H9 (cell line): ENCODE data around the gene CNBP. TPM values are rescaled to one million over a fixed set of nuclear protein-coding genes. Genes with fewer than 3 reads are reported as not detected.
"Not testable (repeated sequence)": the region's sequence is repeated elsewhere in the genome, so short reads cannot be mapped to it uniquely, and the experiment has no call there.

Experiments
- DNase-seq: peaks from one replicate; pipeline ENCODE4 v3.0.0-alpha.2; 2017
- H2AFZ ChIP-seq: one replicate; pipeline ENCODE4 v1.6.1; 2013; ENCODE audit warnings: mild to moderate bottlenecking, low read length, control low read depth, moderate library complexity
- H2AK5ac ChIP-seq: 2 replicates; pipeline ENCODE4 v1.6.1; 2013; ENCODE audit warnings: low read length, control low read depth, mixed read lengths; ENCODE audit not compliant: insufficient read length
- H2BK120ac ChIP-seq: one replicate; pipeline ENCODE4 v1.6.1; 2013; ENCODE audit warnings: low read depth, mild to moderate bottlenecking, low read length, control low read depth, inconsistent platforms; ENCODE audit not compliant: poor library complexity, severe bottlenecking
- H2BK12ac ChIP-seq: 2 replicates; pipeline ENCODE4 v1.6.1; 2013; ENCODE audit warnings: low read length, control low read depth, mixed read lengths, low read depth; ENCODE audit not compliant: insufficient read length
- H2BK15ac ChIP-seq: 2 replicates; pipeline ENCODE4 v1.6.1; 2013; ENCODE audit warnings: low read depth, low read length, control low read depth
- H2BK20ac ChIP-seq: one replicate; pipeline ENCODE4 v1.6.1; 2013; ENCODE audit warnings: low read depth, mild to moderate bottlenecking, low read length, control low read depth, inconsistent platforms; ENCODE audit not compliant: poor library complexity, severe bottlenecking
- H2BK5ac ChIP-seq: 2 replicates; pipeline ENCODE4 v1.6.1; 2013; ENCODE audit warnings: low read length, control low read depth, mixed read lengths; ENCODE audit not compliant: insufficient read length
- H3K14ac ChIP-seq: 2 replicates; pipeline ENCODE4 v1.6.1; 2013; ENCODE audit warnings: low read length, control low read depth; ENCODE audit not compliant: insufficient read depth
- H3K18ac ChIP-seq: 2 replicates; pipeline ENCODE4 v1.6.1; 2013; ENCODE audit warnings: low read depth, mild to moderate bottlenecking, mixed read lengths, low read length, control low read depth; ENCODE audit not compliant: insufficient read length
- H3K23ac ChIP-seq: 2 replicates; pipeline ENCODE4 v1.6.1; 2013; ENCODE audit warnings: low read length, control low read depth, mixed read lengths, low read depth; ENCODE audit not compliant: insufficient read length
- H3K23me2 ChIP-seq: 2 replicates; pipeline ENCODE4 v1.6.1; 2013; ENCODE audit warnings: low read depth, mild to moderate bottlenecking, mixed read lengths, low read length, control low read depth; ENCODE audit not compliant: insufficient read length, poor library complexity, severe bottlenecking
- H3K27ac ChIP-seq: 2 replicates; pipeline ENCODE4 v1.5.1; 2013; ENCODE audit warnings: low read length, control low read depth, mixed read lengths, low read depth; ENCODE audit not compliant: insufficient read length
- H3K27me3 ChIP-seq: 2 replicates; pipeline ENCODE4 v1.6.1; 2013; ENCODE audit warnings: low read length, control low read depth, inconsistent platforms; ENCODE audit not compliant: insufficient read depth
- H3K4ac ChIP-seq: 2 replicates; pipeline ENCODE4 v1.6.1; 2013; ENCODE audit warnings: low read depth, mild to moderate bottlenecking, control low read depth, inconsistent platforms, low read length, moderate library complexity
- H3K4me1 ChIP-seq: 2 replicates; pipeline ENCODE4 v1.6.1; 2013; ENCODE audit warnings: low read length, control low read depth, inconsistent platforms; ENCODE audit not compliant: insufficient read depth
- H3K4me2 ChIP-seq: 2 replicates; pipeline ENCODE4 v1.6.1; 2013; ENCODE audit warnings: low read length, control low read depth, mixed read lengths; ENCODE audit not compliant: insufficient read length, insufficient read depth
- H3K56ac ChIP-seq: 2 replicates; pipeline ENCODE4 v1.6.1; 2013; ENCODE audit warnings: low read depth, mild to moderate bottlenecking, mixed read lengths, low read length, control low read depth; ENCODE audit not compliant: insufficient read length
- H3K79me1 ChIP-seq: 2 replicates; pipeline ENCODE4 v1.6.1; 2013; ENCODE audit warnings: low read depth, mild to moderate bottlenecking, moderate library complexity, low read length, control low read depth, inconsistent platforms; ENCODE audit not compliant: insufficient read depth, poor library complexity, severe bottlenecking
- H3K79me2 ChIP-seq: 2 replicates; pipeline ENCODE4 v1.6.1; 2013; ENCODE audit warnings: low read length, control low read depth, inconsistent platforms; ENCODE audit not compliant: insufficient read depth
- H3K9ac ChIP-seq: 2 replicates; pipeline ENCODE4 v1.6.1; 2013; ENCODE audit warnings: low read length, control low read depth, mixed read lengths; ENCODE audit not compliant: insufficient read length; ENCODE audit errors: extremely low read depth
- H3K9me3 ChIP-seq: one replicate; pipeline ENCODE4 v1.6.1; 2013; ENCODE audit warnings: low read depth, low read length, inconsistent platforms; ENCODE audit not compliant: control insufficient read depth
- H3T11ph ChIP-seq: one replicate; pipeline ENCODE4 v1.6.1; 2013; ENCODE audit warnings: mild to moderate bottlenecking, low read length, control low read depth, inconsistent platforms
- H4K20me1 ChIP-seq: one replicate; pipeline ENCODE4 v1.6.1; 2013; ENCODE audit not compliant: control insufficient read depth, insufficient read length, insufficient read depth
- H4K5ac ChIP-seq: 2 replicates; pipeline ENCODE4 v1.6.1; 2013; ENCODE audit warnings: low read depth, mild to moderate bottlenecking, mixed read lengths, low read length, control low read depth; ENCODE audit not compliant: insufficient read length
- H4K8ac ChIP-seq: replicated peaks from 2 replicates; pipeline ENCODE4 v1.6.1; 2013; ENCODE audit warnings: low read length, control low read depth, mixed read lengths, low read depth; ENCODE audit not compliant: insufficient read length
- H4K91ac ChIP-seq: 2 replicates; pipeline ENCODE4 v1.6.1; 2013; ENCODE audit warnings: low read depth, mild to moderate bottlenecking, moderate library complexity, mixed read lengths, low read length, control low read depth; ENCODE audit not compliant: insufficient read length
- H3K27ac Mint-ChIP-seq, 3 experiments: 2 replicates in 2 of 3; 3 replicates in 1 of 3; pipeline ENCODE4 v1.8.0; 2020 to 2021; ENCODE audit warnings: mixed read lengths in 3 of 3, mild to moderate bottlenecking in 1 of 3, moderate library complexity in 1 of 3
- H3K27me3 Mint-ChIP-seq: 2 replicates; pipeline ENCODE4 v1.8.0; 2021; ENCODE audit warnings: low read depth, mild to moderate bottlenecking, moderate library complexity, mixed read lengths
- H3K36me3 Mint-ChIP-seq, 3 experiments: 2 replicates in 2 of 3; 3 replicates in 1 of 3; pipeline ENCODE4 v1.8.0; 2020 to 2021; ENCODE audit warnings: low read depth in 3 of 3, mixed read lengths in 3 of 3; ENCODE audit not compliant: insufficient read depth in 1 of 3
- H3K4me1 Mint-ChIP-seq, 2 experiments: 2 replicates each; pipeline ENCODE4 v1.8.0; 2020; ENCODE audit warnings: mixed read lengths in 2 of 2
- H3K4me3 Mint-ChIP-seq, 2 experiments: 2 replicates in 1 of 2; 3 replicates in 1 of 2; pipeline ENCODE4 v1.8.0; 2020 to 2021; ENCODE audit warnings: mild to moderate bottlenecking in 2 of 2, mixed read lengths in 2 of 2, moderate library complexity in 1 of 2
- H3K9me3 Mint-ChIP-seq, 2 experiments: 2 replicates in 1 of 2; 3 replicates in 1 of 2; pipeline ENCODE4 v1.8.0; 2020; ENCODE audit warnings: mild to moderate bottlenecking in 2 of 2, mixed read lengths in 2 of 2, moderate library complexity in 1 of 2
- WGBS: extraction: QIAGEN DNeasy Blood & Tissue Kit; methylation state at CpG from one replicate; pipeline ENCODE4 v1.1.7; 2013; ENCODE audit warnings: missing lambda C conversion rate, low lambda C conversion rate, mixed read lengths; ENCODE audit not compliant: insufficient read length; ENCODE audit errors: extremely low coverage; 5-methylcytosine and 5-hydroxymethylcytosine counted together
- total RNA-seq: library from RNA; stranded (reverse); gene quantifications from 2 replicates; pipeline ENCODE4 v1.2.1, GENCODE V29; 2021
- TF ChIP-seq, protein P1 (sequence below): fragments of 200-600 bp; sonication (generic); conservative IDR thresholded peaks from 3 replicates; pipeline ENCODE4 v1.8.0; 2021; ENCODE audit warnings: antibody characterized with exemption, mild to moderate bottlenecking

The CNBP gene
- total RNA-seq, 1 experiment from 2014 or later, result 433 TPM

DNA sequence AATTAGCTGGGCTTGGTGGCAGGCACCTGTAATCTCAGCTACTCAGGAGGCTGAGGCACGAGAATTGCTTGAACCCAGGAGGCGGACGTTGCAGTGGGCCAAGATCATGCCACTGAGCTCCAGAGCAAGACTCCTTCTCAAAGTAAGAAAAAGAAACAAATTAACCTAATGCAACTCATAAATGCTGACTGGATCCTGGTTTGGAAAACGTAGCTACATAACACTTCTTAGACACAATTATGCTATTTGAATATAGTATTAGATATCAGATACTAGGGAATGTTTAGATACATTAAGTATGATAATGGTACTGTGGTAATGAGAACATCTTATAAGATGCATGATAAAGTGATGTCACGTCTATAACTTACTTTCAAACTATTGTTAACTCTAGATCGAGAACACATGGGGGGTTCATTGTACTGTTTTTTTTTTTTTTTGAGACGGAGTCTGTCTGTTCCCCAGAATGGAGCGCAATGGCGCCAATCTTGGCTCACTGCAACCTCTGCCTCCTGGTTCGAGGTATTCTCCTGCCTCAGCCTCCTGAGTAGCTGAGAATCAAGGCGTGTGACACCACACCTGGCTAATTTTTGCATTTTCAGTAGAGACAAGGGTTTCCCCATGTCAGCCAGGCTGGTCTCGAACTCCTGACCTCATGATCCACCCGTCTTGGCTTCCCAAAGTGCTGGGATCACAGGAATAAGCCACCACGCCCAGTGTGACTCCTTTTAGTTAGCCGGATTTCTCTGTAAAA lies 16.9 kb downstream of the CNBP start:
- Mint-ChIP-seq H3K4me3 (no peak overlapping the region), H3K9me3 (no peaks in the 10 kb centered on the region), H3K4me1 (peaks cover 12 to 14% of the 10 kb centered on the region in 2 experiments), H3K36me3 (peaks cover 31 to 58% (median 50%) of the 10 kb centered on the region in 3 experiments; a peak in 6 of 7 replicates), H3K27me3 (no peaks in the 10 kb centered on the region), H3K27ac (peak overlapping the region in 1 of 3 experiments; percentile 41; a peak in 1 of 7 replicates)
- H3K56ac ChIP-seq, result no peak overlapping the region
- H3K79me2 ChIP-seq, result peaks cover 1% of the 10 kb centered on the region; the same call in 1 of the 2 replicates
- TF ChIP-seq, protein P1, sequence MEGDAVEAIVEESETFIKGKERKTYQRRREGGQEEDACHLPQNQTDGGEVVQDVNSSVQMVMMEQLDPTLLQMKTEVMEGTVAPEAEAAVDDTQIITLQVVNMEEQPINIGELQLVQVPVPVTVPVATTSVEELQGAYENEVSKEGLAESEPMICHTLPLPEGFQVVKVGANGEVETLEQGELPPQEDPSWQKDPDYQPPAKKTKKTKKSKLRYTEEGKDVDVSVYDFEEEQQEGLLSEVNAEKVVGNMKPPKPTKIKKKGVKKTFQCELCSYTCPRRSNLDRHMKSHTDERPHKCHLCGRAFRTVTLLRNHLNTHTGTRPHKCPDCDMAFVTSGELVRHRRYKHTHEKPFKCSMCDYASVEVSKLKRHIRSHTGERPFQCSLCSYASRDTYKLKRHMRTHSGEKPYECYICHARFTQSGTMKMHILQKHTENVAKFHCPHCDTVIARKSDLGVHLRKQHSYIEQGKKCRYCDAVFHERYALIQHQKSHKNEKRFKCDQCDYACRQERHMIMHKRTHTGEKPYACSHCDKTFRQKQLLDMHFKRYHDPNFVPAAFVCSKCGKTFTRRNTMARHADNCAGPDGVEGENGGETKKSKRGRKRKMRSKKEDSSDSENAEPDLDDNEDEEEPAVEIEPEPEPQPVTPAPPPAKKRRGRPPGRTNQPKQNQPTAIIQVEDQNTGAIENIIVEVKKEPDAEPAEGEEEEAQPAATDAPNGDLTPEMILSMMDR, result no peak
- H3K14ac ChIP-seq, result no peak overlapping the region
- no peak overlapping the region for H3K4ac ChIP-seq
- no peak overlapping the region for H2BK5ac ChIP-seq
- H2BK15ac ChIP-seq, result no peak overlapping the region
- H4K8ac ChIP-seq, result no peak overlapping the region
- H3K4me2 ChIP-seq, result no peak overlapping the region
- H4K20me1 ChIP-seq, result no peaks in the 10 kb centered on the region
- H3K27ac ChIP-seq, result no peak overlapping the region
- no peak overlapping the region for H2BK20ac ChIP-seq
- no peak overlapping the region for H4K91ac ChIP-seq
- H2AK5ac ChIP-seq, result no peak overlapping the region
- WGBS, result no CpG with 5 or more reads among the region's 15 CpGs
- H3K79me1 ChIP-seq, result no peaks in the 10 kb centered on the region
- H2AFZ ChIP-seq, result no peak overlapping the region
- no peak overlapping the region for H3T11ph ChIP-seq
- peaks cover 3% of the 10 kb centered on the region for H3K23me2 ChIP-seq
- no peak overlapping the region for H2BK12ac ChIP-seq
- no peak overlapping the region for H3K18ac ChIP-seq
- no peak overlapping the region for H2BK120ac ChIP-seq
- H3K23ac ChIP-seq, result no peak overlapping the region
- no peaks in the 10 kb centered on the region for H3K9me3 ChIP-seq
- no peaks in the 10 kb centered on the region for H3K4me1 ChIP-seq
- H3K27me3 ChIP-seq, result no peaks in the 10 kb centered on the region
- no peak overlapping the region for H4K5ac ChIP-seq
- no peak overlapping the region for H3K9ac ChIP-seq
- no peak for DNase-seq

DNA sequence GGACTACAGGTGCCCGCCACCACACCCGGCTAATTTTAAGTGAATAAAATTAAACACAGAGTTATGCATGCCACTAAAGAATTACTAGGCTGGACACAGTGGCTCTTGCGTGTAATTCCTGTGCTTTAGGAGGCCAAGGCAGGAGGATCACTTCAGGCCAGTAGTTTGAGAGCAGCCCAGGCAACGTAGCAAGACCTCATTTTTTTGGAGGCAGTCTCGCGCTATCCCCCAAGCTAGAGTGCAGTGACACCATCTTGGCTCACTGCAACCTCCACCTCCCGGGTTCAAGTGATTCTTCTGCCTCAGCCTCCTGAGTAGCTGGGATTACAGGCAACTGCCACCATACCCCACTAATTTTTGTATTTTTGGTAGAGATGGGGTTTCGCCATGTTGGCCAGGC lies 18.1 kb downstream of the CNBP start:
- H2BK120ac ChIP-seq, H3K79me2 ChIP-seq, H3K9ac ChIP-seq, H3K56ac ChIP-seq, H4K5ac ChIP-seq, H3K27me3 Mint-ChIP-seq, H3K27ac Mint-ChIP-seq, H2AK5ac ChIP-seq, H2BK12ac ChIP-seq, H3K14ac ChIP-seq, H3K23me2 ChIP-seq, H3K9me3 Mint-ChIP-seq, H3K79me1 ChIP-seq, H4K91ac ChIP-seq, H4K8ac ChIP-seq, H3T11ph ChIP-seq, H3K4me2 ChIP-seq, H2BK5ac ChIP-seq, H3K27me3 ChIP-seq, H3K4ac ChIP-seq, H4K20me1 ChIP-seq, H3K23ac ChIP-seq, H2BK15ac ChIP-seq, H3K9me3 ChIP-seq, H3K27ac ChIP-seq, H2BK20ac ChIP-seq, DNase-seq, H3K18ac ChIP-seq, H2AFZ ChIP-seq, H3K4me3 Mint-ChIP-seq, H3K4me1 ChIP-seq: not testable (repeated sequence)
- WGBS, result no CpG with 5 or more reads among the region's 8 CpGs
- H3K36me3 Mint-ChIP-seq, result peaks cover 22 to 48% (median 39%) of the 10 kb centered on the region in 3 experiments; a peak in 6 of 7 replicates
- peaks cover 13 to 14% of the 10 kb centered on the region in 2 experiments for H3K4me1 Mint-ChIP-seq
